NCI-H82 (cell line): ENCODE measurements around the gene DMRT3.
A peak's percentile ranks its signal among the peaks of the same experiment; 100 is the strongest.

Source experiments
- DNase-seq: peaks from one replicate; lab custom pipeline; 2025; lab: John Stamatoyannopoulos, UW

Gene DMRT3

DNA sequence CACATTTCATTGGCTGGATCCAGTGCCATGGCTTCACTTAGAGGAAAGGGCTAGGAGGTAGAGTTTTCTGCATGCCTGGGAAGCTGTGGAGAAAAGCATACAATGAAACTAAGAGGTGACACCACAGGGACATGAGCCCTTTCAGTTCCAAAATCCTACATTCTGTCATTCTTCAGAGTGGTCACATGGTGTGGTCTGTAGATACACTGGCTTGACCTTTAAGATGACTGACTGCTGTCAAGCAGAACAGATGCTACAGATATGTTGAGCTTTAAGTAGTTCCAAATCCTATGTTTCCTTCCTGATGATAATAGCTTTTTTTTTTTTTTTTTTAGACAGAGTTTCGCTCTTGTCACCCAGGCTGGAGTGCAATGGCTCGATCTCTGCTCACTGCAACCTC, 26.2 kb downstream of the DMRT3 start:
- DNase-seq, result no peak

DNA sequence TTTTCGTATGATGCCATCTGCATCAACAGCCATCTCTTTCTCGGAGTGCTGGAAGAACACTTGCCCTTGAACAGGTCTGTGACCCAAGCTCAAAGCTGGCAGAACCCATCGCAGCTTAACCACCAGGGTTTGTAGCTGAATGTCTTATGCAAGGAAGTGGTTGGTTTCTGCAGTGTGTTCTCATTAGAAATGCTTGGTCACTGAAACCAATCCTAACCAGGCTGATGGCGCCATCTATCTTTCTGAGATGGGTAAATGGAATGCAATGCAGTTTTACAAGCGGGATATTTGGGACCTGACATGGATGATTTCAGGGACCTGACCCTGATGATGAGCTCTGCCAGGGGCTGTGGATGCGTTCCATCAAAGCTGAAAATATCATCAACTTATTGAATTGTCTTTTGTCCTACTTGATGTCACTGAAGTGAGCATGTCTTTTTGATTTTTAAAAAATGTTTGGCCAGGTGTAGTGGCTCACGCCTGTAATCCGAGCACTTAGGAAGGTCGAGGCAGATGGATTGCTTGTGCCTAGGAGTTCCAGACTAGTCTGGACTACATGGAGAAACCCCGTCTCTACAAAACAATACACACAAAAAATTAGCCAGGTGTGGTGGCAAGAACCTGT, 28.7 kb downstream of the DMRT3 start:
- peak; percentile 58 for DNase-seq

DNA sequence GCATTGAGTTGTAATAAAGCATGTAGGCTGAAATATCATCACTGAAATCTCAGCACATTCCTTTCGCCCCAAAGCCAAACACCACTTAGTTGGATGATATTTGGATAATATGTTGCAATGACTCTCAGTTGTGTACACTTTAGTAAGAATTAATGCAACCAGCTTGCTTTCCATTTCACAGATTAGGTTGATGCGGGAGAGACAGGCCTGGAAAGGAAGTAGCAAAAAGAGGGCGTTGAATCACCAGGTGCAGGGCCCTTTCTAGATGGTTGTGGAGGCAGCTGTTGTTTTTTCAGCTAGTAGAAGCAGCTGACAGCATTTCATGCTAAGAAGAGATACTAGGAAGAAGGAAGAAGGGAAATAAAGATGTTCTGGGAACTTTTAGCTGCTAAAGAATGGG, 30.9 kb downstream of the DMRT3 start:
- no peak for DNase-seq

DNA sequence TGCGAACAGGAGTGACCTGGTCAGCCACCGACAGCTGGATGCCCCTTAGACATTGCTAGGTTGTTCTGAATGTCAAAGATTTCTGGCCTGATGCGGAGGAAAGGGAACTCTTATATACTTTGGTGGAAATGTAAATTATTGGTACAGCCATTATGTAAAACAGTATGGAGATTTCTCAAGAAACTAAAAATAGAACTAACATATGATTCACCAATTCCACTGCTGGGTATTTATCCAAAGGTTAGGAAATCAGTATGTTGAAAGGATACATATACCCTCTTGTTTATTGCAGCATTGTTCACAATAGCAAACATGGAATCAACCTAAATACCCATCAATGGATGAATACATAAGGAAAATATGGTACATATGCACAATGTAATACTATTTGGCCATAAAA, 31.8 kb downstream of the DMRT3 start:
- DNase-seq, result no peak

DNA sequence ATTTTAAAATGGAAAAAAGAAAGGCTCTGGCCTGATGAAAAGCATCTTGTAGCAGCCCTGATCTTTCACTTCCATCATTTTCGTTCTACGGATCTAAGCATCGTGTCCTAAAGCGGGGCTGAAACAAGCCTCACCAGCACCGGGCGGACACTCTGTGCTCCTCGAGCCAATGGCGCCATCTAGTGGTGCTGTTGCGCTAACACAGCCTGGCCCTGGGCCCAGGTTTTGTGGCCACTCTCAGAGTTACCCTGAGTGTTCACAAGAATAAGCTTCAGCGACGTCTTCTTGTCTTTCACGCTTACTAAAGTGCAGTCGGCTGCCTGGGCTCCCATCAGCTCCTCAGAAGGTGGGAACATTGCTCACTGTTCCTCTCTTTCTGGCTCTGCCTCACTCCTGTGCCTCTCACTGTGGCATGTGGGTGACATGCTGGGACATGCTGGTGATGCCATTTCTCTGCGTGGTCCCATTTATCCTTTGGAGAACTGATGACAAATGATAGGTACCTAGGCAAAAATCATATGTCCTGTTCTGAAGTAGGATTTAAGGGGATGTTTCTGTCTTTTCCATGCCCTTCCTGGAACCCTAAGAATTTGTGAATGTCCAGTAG, 32.7 kb downstream of the DMRT3 start:
- DNase-seq, result peak; percentile 67

DNA sequence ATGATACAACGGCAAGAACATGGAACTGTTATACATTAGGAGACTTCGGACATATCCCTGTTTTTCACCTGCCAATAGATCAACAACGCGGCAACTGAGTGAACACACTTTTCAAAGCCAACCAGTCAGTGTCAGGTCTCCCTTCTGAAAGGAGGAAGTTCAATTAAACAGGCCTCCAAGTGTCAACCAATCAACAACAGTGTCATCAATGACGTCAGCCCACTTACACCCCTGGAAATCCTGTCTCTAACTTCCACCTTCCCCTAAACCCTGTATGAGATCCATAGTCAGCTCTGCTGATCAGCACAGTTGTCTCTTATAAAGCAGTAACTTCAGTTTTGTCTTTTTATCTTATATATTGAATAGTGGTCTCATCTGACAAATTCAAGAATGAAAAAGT, 36.6 kb downstream of the DMRT3 start:
- no peak for DNase-seq

DNA sequence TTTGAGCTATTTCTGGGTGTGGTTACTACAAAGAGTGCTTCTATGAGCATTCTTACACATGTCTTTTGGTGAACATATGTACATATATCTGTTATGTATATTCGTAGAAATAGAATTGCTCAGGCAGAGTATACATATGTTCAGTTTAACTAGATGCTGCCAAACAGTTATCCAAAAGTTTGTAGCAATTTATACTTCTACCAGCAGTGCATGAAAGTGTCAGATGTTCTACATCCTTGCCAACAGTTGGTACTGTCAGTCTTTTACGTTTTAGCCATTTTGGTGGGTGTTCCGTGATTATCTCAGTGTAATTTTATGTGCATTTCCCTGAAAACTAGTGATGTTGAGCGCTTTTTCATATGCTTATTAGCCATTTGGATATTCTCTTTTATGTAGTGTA, 37.8 kb downstream of the DMRT3 start:
- no peak for DNase-seq

DNA sequence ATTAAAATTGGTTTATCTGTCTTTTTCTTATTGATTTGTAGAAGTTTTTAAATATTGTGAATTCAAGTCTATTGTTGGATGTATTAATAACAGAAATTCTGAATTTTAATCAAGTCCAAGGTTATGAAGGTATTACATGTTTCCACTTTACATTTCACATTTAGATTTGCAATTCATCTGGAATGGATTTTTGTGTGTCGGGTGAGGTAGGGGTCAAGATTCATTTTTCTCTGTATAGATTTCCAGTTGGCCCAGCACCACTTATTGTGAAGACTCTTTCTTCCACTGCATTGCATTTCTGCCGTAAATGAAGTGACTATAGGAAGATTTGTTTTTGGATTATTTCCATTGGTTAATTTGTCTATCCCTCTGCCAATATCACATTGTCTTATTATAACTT, 38.2 kb downstream of the DMRT3 start:
- no peak for DNase-seq

DNA sequence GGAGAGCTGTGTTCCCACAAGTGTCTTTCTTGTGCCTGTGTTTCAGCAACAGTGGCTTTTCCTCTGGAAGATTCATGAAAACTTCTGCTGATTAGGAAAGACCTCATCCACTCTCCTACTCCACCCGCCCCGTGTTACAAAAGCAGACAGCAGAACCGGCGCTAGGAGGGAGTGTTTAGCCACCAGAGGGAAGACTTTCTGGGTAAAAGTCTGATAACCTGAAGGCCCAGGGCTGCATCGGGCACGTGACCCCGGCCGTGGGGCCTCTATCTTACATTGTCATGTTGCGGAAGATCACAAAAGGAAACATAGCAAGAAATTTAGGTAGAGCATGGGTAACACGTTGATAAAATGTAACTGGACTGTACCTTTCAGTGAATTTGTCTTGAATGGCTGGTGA, 41.7 kb downstream of the DMRT3 start:
- DNase-seq, result peak; percentile 19

DNA sequence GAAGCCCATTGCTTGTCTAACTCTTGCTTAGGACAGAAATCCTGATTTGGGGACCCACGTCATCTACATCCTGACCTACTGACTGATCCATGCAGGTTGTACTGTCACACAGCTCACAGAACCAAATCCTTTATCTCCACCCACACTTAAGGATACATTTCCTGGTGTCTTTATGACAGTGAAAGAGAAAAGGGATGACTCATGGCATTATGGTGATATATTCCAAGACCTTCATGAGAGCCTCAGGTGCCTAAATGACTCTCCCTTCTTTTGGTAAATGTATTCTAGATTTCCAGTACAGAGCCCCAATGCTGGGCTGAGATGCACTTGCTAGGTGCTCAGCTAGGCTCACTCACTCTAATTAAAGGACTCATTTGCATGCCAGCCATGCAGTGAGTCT, 47.7 kb downstream of the DMRT3 start:
- DNase-seq, result no peak

DNA sequence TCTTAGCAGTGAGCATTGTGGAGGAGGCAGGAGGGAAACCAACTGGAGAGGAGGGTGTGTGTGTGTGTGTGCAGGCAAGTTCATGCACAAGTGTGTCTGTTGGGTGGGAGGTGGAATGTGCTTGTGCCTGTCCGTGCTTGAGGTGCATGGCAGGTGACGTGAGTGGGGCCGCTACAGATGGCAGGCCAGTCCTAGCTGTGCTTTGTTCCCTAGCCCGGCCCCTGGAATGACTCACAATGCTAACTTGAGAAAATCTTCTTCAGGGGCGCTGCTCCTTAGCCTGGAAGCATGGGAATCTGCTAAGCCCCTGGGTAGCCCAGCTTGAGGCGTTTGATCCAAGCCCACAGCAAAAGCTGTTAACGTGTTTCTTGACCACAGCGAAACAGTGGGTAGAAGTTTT, 48.7 kb downstream of the DMRT3 start:
- DNase-seq, result peak; percentile 42

DNA sequence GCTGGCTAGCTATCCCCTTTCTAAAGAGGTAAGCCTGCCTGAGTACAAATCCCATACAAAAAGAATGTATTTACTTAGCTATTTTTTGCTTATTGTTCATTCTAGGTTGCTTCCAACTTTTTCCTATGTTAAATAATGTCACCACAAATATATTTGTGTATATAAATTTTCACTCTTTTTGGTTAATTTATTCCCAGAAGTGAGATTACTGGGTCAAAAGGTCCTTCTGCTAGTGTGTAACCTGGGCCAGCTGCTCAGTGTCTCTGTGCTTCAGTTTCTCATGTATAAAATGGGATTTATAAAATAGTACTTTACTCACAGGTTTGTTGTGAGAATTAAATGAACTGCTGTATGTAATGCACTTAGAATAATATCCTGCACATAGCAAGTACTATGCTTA, 49.8 kb downstream of the DMRT3 start:
- DNase-seq, result no peak

DNA sequence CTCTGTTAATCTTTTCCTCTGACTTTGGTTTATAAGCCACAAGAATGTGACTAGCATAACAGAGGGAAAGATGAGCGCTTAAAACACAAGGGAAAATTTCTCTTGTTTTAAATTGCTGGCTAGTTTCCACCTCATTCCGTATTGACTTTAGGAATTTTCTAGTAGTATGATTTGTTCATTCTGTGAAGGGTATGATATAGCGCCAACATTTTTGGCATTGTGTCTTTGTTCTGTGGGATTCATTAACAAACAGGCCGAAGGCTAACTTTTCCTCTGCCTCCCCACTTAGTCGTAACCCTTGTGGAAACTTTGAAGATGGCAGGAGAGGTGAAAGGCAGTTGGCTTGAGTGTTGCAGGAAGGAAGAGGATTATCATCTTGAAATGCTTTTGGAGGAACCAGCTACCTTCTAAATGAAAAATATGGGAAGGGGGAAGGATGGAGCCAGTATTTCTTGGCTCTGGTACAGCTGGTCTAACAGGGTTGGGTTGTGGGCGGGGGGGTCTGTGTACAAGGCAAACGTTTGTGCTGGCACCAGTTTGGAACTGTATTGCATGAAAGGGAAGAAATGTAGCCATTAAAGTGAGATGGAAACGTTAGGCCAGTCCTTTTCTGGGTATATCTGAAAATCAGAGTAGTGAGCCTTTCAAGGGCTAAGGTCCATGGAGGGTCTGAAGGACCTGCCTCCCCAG, 52.2 kb downstream of the DMRT3 start:
- no peak for DNase-seq

DNA sequence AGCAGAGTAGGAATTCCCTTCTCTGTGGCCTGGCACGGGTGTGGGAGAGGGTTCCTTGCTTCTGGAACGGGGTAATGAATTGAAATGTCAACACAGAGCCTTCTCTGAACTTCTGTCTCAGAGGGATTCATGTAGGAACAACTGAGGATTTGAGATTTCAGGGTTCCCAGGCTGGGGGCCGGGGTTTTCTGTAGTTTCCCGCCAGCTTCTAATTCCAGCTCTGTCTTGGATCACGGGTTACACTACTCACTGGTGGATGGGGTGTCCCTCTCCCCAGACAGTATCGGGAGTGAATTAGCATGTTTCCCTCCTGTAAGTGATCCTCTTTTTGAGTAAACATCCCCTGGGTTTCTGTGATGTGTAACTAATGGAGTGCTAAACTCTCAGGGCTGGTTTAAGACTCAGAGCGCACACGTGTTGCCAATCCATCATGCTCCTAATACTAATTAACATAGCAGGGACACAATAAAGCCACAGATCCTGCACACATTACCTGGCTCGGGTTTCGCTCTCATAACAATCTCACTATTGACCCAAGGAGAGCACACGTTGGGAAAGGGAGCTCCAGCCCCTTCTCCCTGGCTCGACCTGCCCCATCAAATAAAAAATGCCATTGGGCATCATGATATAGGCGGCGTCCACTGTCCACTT, 55.6 kb downstream of the DMRT3 start:
- DNase-seq, result peak; percentile 2

DNA sequence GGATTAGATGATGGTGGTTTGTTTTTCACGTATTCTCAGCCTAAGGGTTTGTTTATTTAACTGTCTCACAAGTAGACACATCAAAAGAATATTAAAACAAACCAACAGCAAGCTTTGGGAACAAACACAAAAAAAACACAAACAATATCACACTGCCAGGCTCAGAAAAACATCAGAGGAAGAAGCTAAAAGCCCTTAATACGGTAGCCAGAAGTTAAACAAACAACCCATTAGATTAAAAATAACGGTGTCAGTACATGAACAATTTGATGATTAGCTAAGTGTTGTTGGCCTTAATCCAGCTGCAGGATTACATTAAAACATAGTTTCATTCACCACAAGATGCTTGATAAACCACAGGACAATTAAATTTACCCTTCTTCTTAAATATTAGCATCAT, 57.8 kb downstream of the DMRT3 start:
- DNase-seq, result peak; percentile 10

DNA sequence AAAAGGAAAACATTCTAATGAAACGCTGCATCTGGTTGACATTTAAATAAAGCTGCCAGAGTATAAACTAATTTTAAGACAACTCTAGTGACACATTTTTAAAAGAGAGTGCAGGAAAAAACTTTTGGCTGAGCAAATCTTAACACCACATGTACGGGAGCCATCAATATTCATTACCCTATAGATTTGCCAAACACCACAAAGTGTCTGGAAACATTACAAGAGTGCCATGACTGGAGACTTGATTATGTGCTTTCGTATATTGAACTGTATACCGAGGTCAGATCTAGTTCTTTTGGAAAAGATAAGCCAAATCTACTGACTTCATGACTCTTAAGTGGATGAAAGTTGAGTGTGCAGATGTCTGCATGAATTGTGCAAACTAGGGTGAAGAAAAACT, 63.1 kb downstream of the DMRT3 start:
- DNase-seq, result no peak
